Cortex of kidney (tissue), 1 donor: ENCODE results near the gene HOATZ.

Experiments used
- DNase-seq: peaks from one replicate; lab custom pipeline; 2025; lab: John Stamatoyannopoulos, UW

Gene HOATZ

DNA sequence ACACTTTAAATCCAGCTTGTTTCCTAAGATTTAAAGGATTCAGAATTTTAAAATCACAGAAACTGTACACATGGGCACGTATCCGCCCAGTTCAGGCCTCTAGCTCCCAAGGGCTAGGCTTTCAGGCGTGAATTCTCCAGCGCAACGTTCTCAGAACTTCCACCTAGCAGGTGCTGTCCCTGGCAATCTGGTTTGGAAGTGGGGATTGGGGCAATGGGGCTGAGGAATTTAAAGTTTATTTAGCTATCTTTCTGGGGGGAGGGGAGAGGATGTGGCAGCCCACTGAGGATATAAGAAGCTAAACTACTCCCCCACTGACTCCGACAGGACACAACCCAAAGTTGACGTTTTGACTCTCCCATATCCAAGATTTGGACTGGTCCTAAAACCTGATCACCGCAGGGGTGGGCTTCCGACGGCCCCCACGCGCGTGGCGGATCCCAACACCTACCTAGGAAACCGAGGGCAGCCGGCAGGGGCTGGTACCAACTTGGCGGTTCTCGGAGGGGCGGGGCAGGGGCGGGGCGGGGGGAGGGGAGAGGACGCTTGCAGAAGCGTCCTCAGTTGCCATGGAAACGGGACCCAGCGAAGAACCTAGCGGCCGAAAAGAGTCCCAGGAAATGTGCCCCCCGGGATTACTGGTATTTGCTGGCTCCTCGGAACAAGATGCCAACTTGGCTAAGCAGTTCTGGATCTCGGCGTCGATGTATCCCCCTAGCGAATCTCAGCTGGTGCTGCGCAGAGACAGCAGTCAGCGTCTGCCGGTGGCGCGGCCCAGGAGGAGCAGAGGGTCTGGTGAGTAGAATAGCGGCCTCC, at the start of gene HOATZ:
HOATZ (plus strand) TSS at position 563 of the 816 bp plus-strand sequence; CDS start at position 570, 7 bp downstream.
- no peak for DNase-seq

DNA sequence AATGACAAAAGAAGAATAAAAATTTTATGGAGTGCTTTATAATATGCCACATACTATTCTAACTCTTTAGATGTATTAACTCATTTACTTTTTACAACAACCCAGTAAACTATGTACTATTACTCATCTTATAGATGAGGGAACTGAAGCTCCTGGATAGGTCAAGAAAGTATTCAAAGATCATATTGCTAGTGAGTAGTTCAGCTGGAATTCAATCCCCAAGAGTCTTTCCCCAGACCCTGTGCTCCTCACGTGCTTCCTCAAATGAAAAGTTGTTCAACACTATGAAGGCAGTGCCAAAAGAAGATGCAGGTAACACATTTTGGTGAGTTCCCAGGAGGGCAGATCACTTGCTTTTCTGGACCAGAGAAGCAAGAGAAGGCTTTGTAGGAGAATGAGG, 49.2 kb upstream of the HOATZ start:
- no peak for DNase-seq

DNA sequence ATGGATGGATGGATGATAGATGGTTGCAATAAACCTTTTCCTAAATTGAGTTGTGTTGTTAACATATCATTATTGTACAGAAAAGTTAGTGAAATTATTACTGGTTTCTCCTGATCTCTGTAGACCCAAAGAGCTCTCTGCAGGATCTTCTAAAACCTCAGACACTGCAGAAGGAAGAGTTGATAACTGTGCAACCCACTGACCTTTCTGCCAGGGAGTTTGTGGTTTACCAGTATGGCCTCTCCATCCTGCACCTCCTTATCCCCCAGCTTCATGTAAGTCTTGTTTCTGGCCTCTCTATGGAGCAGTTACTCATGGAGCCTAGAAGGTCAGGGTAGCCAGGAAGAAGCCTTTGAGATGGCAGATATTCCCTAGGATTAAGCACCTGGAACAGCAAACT, 48.0 kb upstream of the HOATZ start:
- DNase-seq, result no peak

DNA sequence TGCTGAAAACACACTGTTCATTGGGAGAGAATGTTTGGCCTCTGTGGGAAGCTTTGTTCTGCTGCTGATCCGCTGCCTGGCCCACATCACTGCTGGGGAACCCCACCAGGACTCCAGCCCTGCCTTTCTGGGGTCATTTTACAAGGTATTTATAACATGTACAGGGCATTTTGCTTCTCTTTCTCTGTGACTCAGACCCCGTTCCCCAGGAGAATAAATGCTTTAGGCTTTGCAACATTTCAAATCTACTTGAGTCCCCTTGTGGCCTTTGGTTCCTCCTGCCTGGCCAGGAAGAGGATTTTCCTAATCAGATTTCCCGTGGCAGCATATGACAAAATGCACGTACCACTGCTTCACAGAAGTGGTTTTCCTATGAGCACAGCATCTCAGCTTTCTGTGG, 45.4 kb upstream of the HOATZ start:
- DNase-seq, result no peak

DNA sequence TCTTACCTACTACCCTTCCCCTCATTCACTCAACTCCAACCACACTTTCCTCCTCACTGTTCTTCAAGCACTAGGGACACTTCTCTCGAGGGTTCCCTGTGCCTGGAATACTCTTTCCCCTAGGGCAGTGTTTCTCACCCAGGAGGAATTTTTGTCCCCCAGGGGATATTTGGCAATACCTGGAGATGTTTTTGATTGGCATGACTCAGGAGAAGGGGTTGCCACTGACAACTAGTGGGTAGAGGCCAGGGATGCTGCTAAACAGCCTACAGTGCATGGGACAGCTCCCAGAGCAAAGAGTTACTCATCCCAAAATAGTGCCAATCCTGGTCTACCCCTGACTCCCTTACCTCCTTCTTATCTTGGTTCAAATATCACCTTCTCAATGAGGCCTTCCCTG, 42.4 kb upstream of the HOATZ start:
- no peak for DNase-seq

DNA sequence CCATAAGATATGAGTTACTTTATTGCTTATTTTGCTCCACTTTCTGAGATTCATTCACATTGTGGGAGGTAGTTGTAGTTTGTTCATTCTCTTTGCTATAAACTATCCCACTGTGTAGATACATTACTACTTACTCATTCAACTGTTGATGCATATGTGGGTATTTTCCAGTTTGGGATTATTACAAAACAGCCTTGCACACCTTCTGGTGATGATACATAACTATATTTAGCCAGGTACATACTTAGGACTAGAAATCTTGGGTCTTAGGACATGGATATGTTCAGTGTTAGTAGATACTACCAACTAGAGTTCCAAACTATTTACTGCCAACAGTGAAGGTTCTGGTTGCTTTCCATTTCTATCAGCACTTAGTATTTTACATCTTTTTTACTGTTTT, 40.1 kb upstream of the HOATZ start:
- DNase-seq, result no peak

DNA sequence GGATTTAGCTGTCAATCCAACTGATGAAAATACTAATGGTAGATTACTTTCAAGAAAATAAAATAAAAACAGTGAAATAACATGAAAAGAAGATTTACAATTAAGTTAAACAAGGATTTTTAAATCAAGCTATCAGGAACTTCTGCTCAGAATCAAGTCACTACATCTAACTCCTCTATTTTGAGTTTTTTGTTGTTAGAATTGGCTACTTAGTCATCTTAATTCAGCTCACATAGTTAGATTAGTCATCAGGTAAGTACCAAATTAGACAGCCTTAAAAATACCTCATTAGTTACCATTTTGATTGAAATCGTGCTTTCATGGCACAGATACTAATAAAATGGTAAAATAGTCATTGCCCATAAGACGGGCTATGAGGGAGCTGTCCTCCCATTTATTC, 38.2 kb upstream of the HOATZ start:
- no peak for DNase-seq

DNA sequence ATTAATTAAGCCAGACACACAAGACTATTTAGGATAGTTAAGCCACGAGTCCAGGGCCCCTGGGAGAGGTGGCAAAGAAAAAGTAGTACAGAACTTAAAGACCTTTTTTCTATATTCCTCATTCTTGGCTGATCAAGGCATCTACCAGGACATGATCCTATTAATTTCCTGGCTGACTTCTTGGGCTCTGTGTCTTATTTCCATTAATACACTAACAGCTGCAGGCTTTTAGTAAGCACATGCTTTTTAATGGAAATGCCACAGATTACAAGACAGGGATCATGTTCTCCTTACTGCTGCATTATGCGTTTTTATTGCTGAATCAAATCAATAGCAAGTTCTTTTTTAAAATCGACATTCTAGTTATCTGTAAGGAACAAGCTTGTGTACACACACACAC, 37.6 kb upstream of the HOATZ start:
- no peak for DNase-seq

DNA sequence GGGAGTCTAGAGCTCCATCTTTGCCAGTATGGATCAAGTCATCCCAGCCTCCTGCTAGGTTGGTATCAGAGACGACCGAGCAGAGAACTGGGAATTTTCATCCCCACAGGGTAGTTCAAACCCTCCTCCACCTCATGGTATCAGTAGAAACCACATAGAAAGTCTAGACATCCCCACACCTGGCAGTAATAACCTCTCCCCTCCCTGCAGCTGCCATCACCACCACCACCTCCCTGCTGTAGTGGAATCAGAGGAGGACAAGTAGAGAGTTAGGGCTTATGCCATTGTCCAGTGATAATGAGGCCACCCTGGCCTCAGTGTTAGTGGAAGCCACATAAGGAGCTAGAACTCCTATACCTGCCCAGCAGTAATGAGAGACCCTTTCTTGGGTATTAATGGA, 36.7 kb upstream of the HOATZ start:
- no peak for DNase-seq

DNA sequence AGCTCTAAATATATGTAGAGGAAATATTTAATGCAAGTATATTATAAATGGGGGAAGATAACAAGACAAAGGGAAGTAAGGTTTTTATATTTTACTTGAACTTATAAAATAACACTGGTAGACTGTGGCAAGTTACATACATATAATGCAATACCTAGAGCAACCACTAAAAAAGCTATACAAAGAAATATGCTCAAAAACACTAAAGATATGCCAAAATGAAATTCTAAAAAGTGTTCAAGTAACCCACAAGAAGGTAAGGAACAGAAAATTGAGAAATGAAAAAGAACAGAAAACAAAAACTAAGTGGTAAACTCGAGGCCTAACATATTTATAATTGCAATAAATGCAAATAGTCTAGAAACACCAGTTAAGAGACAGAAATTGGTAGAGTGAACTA, 34.9 kb upstream of the HOATZ start:
- DNase-seq, result no peak

DNA sequence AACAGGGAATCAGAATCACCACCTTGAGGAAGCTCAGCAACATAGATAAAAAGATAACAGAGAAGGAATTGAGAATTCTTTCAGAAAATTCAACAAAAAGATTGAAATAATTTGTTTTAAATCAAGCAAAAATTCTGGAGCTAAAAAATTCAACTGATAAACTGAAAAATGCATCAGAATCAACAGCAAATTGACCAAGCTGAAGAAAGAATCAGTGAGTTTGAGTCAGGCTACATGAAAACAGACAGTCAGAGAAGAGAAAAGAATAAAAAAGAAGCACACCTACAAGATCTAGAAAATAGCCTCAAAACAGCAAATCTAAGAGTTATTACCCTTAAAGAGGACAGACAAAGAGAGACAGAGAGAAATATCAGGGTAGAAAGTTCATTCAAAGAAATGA, 31.1 kb upstream of the HOATZ start:
- DNase-seq, result no peak

DNA sequence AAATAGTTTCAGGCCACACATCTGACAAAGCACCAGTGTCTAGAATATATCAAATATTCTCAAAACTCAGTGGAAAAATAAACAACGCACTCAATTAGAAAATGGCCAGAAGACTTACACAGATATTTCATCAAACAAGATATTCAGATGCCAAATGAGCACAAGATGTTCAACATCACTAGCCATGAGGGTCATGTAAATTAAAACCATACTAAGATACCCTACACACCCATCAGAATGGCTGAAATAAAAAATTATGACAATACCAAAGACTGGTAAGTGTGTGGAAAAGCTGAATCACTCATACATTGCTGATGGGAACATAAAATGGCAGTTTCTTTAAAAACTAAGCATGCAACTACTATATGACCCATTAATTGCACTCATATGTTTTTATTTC, 24.1 kb upstream of the HOATZ start:
- DNase-seq, result no peak

DNA sequence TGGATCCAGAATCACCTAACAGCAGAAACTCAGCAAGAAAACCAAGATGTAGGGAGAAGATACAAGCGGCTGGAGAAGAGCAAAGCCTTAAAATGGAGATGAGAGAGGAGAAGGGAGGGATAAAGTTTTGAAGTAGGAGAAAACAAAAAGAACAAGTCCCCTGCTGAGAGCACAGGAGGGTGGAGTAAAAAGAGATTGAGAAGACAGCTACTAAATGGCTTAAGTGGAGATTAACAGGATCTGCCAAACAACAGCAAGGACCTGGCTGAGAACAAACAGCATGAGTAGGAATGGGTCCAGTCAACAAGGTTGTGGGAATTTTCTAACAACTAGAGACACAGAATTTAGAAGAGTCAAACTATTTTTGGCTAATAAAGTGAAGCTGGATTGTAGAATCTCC, 20.5 kb upstream of the HOATZ start:
- no peak for DNase-seq

DNA sequence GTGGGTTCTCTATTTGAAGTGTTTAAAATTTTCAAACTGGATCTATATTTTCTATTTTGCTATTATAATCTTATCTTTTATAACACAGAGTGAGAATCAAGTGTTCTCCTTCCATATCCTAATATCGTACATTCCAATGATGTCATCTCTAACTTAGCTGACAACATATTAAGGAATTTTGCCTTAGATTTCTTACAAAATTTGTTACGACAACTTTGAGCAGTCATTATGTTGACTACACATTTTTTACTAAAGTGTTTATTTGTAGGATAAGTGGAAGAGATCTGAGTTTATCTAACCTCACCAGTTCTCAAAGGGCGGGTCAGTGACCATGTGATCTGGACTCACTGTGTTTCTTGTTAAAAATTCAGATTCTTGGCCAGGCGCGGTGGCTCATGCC, 15.1 kb upstream of the HOATZ start:
- no peak for DNase-seq

DNA sequence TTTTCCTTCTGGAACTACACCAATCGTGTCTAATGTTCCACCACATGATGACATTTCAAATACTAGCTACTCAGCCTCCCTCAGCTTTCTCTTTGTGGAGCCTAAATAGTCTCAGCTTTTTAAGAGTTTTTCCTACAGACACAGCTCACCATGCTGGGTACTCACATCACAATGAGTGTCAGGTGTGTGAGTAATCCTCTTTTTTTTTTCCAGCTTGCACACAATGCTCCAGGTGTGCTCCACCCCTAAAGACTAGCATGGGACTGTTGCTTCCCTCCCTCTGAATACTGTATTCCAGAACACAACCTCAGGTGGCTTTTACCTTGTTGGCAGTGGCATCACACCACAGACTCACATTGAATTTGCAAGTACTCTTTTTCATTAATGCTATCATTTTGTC, 14.1 kb upstream of the HOATZ start:
- DNase-seq, result no peak

DNA sequence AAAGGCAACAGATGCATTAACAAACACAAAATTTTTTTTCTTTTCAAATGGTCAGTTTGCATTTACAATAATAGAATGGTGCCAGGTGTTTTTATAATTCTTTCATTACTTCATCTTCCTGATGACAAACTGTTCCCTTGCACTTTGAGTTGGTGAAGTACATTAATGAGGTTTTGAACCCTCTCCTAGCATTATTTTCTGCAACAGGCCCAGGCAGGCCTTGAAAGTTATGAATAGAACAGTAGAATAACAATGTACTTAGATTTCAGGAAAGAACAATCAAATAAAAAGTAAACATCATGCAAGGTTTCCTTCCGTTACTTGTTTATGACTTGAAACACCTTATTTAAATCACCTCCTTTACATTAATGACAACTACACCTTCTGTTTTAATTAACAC, 12.0 kb upstream of the HOATZ start:
- DNase-seq, result no peak

DNA sequence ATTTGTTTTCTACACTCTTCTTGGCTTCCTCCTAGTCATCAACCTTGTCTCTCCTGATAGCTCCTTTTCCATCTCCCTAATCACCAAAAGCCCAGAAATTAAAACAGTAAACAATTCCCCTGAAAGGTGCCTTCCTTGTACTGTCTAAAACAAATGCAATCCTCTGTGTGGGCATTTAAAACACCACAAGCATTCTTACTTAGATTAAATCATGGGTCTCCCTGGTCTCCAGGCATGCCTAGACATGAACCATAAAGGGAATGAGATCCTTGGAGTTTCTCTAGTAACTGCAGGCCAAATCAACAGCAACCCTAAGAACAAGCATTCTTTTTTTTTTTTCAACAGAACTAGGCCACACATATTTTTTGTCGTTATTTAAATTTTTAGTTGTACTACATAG, 4.3 kb upstream of the HOATZ start:
- no peak for DNase-seq

DNA sequence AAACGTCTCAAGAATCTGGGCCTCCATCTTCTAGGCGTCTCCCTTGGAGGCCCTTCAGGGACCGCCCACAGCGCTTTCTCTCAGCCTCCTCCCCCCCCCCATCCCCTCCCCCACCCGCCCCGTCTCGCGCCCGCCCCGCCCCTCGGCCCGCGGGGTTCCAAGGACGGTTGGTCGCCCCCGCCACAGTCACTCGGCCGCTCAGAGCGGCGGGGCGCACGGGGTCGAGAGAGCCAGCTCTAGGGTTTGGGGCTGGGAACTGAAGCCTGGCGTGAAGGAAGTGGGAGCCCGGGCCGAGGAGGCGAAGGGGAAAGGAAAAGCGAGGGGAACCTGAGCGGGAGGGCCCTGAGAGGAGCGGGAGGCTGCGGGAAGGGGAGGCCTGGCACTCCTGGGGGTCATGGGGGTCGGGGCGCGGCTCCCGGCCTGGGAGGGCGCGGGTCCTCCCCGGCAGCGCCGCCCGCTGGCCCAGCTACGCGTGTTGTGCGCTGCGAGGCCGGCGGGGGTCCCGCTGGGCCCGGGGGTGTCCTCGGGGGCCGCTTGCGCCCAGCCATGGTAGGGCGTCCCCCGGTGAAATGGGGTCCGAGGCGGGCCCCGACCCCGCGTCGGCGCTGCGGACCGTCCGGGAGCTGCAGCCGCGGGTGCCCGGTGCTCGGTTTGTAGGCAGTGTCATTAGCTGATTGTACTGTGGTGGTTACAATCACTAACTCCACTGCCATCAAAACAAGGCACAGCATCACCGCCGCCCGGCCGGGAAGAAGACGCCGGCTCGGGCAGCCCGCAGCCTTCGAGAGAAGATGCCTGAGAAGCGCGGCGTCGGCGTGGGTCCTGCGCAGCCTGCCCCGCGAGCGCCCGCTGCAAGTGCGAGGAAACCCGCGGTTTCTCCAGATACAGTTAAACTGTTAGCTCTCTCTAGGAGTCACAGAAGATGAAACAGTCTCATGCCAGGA, 2.0 kb upstream of the HOATZ start, which contains the start of gene BTG4:
BTG4 (minus strand) TSS at position 91 of the 944 bp plus-strand sequence. CDS start 13,610 bp downstream, outside the sequence.
- DNase-seq, result no peak

DNA sequence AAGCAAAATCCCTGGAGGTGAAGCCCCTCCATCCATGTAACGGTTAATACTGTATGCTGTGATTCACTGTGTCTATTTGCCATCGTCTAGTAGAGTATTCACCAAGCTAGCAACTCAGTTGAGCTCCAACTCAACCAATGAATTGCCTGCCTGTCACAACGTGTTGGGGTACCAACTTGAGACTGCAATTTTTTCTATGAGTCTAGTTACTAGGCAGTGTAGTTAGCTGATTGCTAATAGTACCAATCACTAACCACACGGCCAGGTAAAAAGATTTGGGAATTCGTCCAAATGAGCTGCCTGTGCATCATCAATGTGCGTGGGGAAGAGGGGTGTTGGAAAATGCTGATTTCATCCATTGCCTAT, 1.4 kb upstream of the HOATZ start:
- no peak for DNase-seq

DNA sequence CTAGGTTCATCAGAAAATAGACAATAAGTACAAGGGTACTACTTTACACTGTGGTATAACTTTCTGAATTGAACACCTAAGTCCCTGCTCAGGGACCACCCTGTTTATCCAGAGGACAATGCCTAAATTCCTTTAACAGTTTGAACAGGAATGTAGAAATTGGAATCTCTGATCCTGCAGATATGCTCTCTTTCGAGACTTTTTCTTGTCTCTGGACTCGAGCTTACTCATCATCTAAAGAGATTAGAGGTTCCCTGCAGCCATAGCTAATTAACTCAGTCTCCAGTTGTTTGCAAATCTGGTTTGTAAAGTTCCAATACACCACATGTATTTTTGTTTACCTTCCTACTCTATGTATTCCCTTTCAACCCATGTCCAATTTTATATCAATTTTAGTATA, 1.0 kb downstream of the HOATZ start:
- DNase-seq, result no peak

DNA sequence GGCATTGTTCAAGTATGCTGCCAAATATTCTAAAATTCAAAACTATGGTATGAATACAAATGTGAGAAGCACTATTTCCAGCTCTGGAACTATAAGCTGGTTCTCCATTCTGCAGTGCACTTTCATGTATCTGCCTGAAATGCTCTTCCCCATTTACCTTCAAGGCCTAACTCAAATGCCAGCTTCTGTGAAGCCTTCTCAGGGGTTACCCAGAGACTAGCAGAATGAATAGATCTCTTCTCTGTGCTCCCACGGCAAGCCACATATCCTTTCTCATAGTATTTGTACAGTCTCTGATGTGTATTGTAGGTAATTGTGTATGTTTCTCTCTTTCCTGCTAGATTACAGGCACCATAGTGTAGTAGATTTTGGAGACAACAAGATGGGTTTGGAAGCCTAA, 4.1 kb downstream of the HOATZ start:
- DNase-seq, result no peak

DNA sequence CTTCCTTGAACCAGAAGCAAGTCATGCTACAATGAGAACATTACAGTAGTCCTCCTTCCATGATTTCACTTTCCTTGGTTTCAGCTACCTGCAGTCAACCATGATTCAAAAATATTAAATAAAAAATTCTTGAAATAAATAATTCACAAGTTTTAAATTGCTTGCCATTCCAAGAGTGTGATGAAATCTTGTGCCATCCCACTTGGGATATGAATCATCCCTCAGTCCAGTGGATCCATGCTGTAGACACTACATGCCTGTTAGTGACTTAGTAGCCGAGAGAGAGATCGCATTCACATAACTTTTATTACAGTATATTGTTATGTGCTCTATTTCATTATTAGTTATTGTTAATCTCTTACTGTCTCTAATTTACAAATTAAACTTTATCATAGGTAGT, 6.0 kb downstream of the HOATZ start:
- DNase-seq, result no peak

DNA sequence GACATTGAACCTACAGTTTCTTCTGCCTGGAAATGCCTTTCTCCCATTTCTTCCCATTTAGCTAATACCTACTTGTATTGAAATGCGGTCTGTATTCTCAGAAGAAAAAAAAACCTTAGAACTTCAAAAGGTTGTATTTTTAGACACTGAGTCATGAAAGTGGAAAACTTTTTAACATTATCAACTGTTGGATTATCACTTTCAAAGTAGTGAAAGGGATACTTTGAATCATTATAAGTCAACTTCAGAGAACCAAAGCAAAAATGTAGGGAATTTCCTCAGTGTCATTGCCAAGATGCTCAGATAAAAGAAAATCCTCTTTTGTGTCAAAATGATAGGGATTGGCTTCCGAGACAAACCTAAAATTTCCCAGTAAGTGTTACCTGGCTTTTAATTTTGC, 6.6 kb downstream of the HOATZ start:
- DNase-seq, result no peak
